ENCODE data around the gene GRXCR1. TPM values are rescaled to one million over a fixed set of nuclear protein-coding genes. Genes with fewer than 3 reads are reported as not detected.

Gene GRXCR1
- total RNA-seq, 1 experiment from 2014 or later: not detected

- ChIA-PET CTCF (no interaction called here), POLR2A (no interaction called here)
- DNase-seq (ENCODE audit: low spot score) (no peak), ATAC-seq (no peak)
- no peaks in the 10 kb centered on the region for H3K27me3 Mint-ChIP-seq (ENCODE audit: low read depth)
- no peak overlapping the region for H3K4me3 Mint-ChIP-seq
- no peak overlapping the region for H3K27ac Mint-ChIP-seq
- no peaks in the 10 kb centered on the region for H3K36me3 Mint-ChIP-seq
- H3K9me3 Mint-ChIP-seq: peaks cover 7% of the 10 kb centered on the region
- no peaks in the 10 kb centered on the region for H3K4me1 Mint-ChIP-seq
- no peak for TF ChIP-seq SMAD3 (CRISPR knock-in tag; IDR thresholded peaks at IDR 0.05; ENCODE audit: borderline replicate concordance)
These were observed 23.0 kb downstream of the GRXCR1 start for GRCh38 chr4:42915484-42915883.

GRCh38 chr4:42917296-42917695 is 24.8 kb downstream of the GRXCR1 start:
- TF ChIP-seq IRF1 (CRISPR knock-in tag; IDR thresholded peaks at IDR 0.05) (no peak), GTF2I (CRISPR knock-in tag; conservative IDR thresholded peaks at IDR 0.05) (no peak), AR (CRISPR knock-in tag; IDR thresholded peaks at IDR 0.05) (no peak), RORB (CRISPR knock-in tag; IDR thresholded peaks at IDR 0.05) (no peak), IRF2 (CRISPR knock-in tag; IDR thresholded peaks at IDR 0.05; ENCODE audit: borderline replicate concordance, low read depth) (no peak), ERG (CRISPR knock-in tag; IDR thresholded peaks at IDR 0.05) (no peak), GABPB1 (CRISPR knock-in tag; IDR thresholded peaks at IDR 0.05) (no peak), E2F1 (CRISPR knock-in tag; IDR thresholded peaks at IDR 0.05) (no peak), MLX (CRISPR knock-in tag; IDR thresholded peaks at IDR 0.05) (no peak), ZNF317 (CRISPR knock-in tag; IDR thresholded peaks at IDR 0.05; ENCODE audit: borderline replicate concordance, low read depth) (no peak), SMAD3 (CRISPR knock-in tag; IDR thresholded peaks at IDR 0.05; ENCODE audit: borderline replicate concordance) (no peak)
- CTCF ChIA-PET: no interaction called here
- H3K27me3 Mint-ChIP-seq (ENCODE audit: low read depth): peaks cover 2% of the 10 kb centered on the region; the same call in 1 of the 2 replicates
- ATAC-seq (no peak), DNase-seq (ENCODE audit: low spot score) (no peak)
- no peaks in the 10 kb centered on the region for H3K4me1 Mint-ChIP-seq
- H3K36me3 Mint-ChIP-seq: no peaks in the 10 kb centered on the region
- POLR2A ChIA-PET: no interaction called here
- H3K4me3 Mint-ChIP-seq: no peak overlapping the region
- H3K27ac Mint-ChIP-seq: no peak overlapping the region
- H3K9me3 Mint-ChIP-seq: peaks cover 7% of the 10 kb centered on the region

GRCh38 chr4:42923431-42923830 is 30.9 kb downstream of the GRXCR1 start:
- POLR2A ChIA-PET: no interaction called here
- Mint-ChIP-seq H3K9me3 (peaks cover 4% of the 10 kb centered on the region), H3K27ac (no peak overlapping the region), H3K4me3 (no peak overlapping the region), H3K27me3 (ENCODE audit: low read depth) (peaks cover 2% of the 10 kb centered on the region; the same call in 1 of the 2 replicates), H3K4me1 (no peaks in the 10 kb centered on the region; the same call in 1 of the 2 replicates), H3K36me3 (no peaks in the 10 kb centered on the region)
- ATAC-seq (no peak), DNase-seq (ENCODE audit: low spot score) (no peak)
- CTCF ChIA-PET: no interaction called here
- no peak for TF ChIP-seq MXD4 (CRISPR knock-in tag; IDR thresholded peaks at IDR 0.05; ENCODE audit: borderline replicate concordance)
- TF ChIP-seq ZNF512 (CRISPR knock-in tag; IDR thresholded peaks at IDR 0.05; ENCODE audit: borderline replicate concordance): no peak
- TF ChIP-seq ZNF416 (CRISPR knock-in tag; IDR thresholded peaks at IDR 0.05): no peak
- no peak for TF ChIP-seq CBFB (CRISPR knock-in tag; IDR thresholded peaks at IDR 0.05; ENCODE audit: low read depth)
- no peak for TF ChIP-seq PREB (CRISPR knock-in tag; IDR thresholded peaks at IDR 0.05; ENCODE audit: borderline replicate concordance)
- TF ChIP-seq STAT6 (CRISPR knock-in tag; conservative IDR thresholded peaks at IDR 0.05; ENCODE audit: low read depth): no peak
- no peak for TF ChIP-seq NFE2L1 (CRISPR knock-in tag; IDR thresholded peaks at IDR 0.05)
